K562 (cell line): ENCODE results near the gene NCAM2. TPM values are rescaled to one million over a fixed set of nuclear protein-coding genes. Genes with fewer than 3 reads are reported as not detected.

Source experiments
- ATAC-seq: fragments of 200-7000 bp; cut with Tn5 transposase; 3 replicates; pipeline ENCODE4 v1.9.1; 2020; ENCODE audit warnings: moderate library complexity
- BruUV-seq: library from RNA; stranded (reverse); fragments of 400-500 nt; replicated peaks from 2 replicates; lab custom pipeline; 2021; lab: Mats Ljungman, UMichigan
- CTCF ChIA-PET: fragments of 300-600 bp; formaldehyde crosslinking; extraction: SDS; loops from one replicate; lab custom pipeline; 2021; ENCODE audit warnings: low intra/inter-chr PET ratio; lab: Yijun Ruan, JAX
- POLR2A ChIA-PET: fragments of 300-600, 350-650 bp; sonication (Branson Sonifier 250); formaldehyde crosslinking; extraction: SDS; loops from one replicate; lab custom pipeline; 2021; ENCODE audit warnings: antibody characterized with exemption, inconsistent platforms; lab: Yijun Ruan, JAX
- DNase-seq, 4 experiments: peaks; one replicate each; pipeline versions ENCODE4 v3.0.0 to v3.0.0-alpha.2; 2011 to 2018; ENCODE audit warnings: low spot score in 3 of 4, mixed read lengths in 3 of 4; ENCODE audit errors: extremely low read depth in 1 of 4
- FAIRE-seq: peaks from 2 replicates; lab custom pipeline; 2011; peaks lifted over from hg19 to GRCh38; lab: Jason Lieb, UNC
- H2AFZ ChIP-seq: 2 replicates; pipeline ENCODE4 v1.6.0; 2011; ENCODE audit warnings: low read depth, low read length, control low read depth, inconsistent platforms
- H3K27ac ChIP-seq: fragments of 200-600 bp; 3 replicates; pipeline ENCODE4 v1.8.0; 2011; ENCODE audit warnings: low read depth, mild to moderate bottlenecking, control low read depth, inconsistent platforms, low read length, moderate library complexity, mixed read lengths; ENCODE audit errors: extremely low read depth
- H3K27me3 ChIP-seq, 2 experiments: fragments of 300-600 bp in 1 of 2; 2 replicates in 1 of 2; 3 replicates in 1 of 2; pipeline versions ENCODE4 v1.6.0 to v1.8.0; 2011; ENCODE audit warnings: inconsistent platforms in 2 of 2, low read length in 2 of 2, mild to moderate bottlenecking in 1 of 2, mixed read lengths in 1 of 2, moderate library complexity in 1 of 2; ENCODE audit not compliant: control insufficient read depth in 2 of 2, insufficient read depth in 2 of 2
- H3K36me3 ChIP-seq: fragments of 300-600 bp; 3 replicates; pipeline ENCODE4 v1.8.0; 2011; ENCODE audit warnings: mild to moderate bottlenecking, low read length, inconsistent platforms; ENCODE audit not compliant: control insufficient read depth, insufficient read depth
- H3K4me1 ChIP-seq, 2 experiments: fragments of 200-600 bp in 1 of 2; replicated peaks in 1 of 2; 2 replicates in 1 of 2; 3 replicates in 1 of 2; pipeline versions ENCODE4 v1.5.1 to v1.8.0; 2011; ENCODE audit warnings: inconsistent platforms in 2 of 2, low read length in 2 of 2, mild to moderate bottlenecking in 1 of 2, mixed read lengths in 1 of 2, moderate library complexity in 1 of 2; ENCODE audit not compliant: control insufficient read depth in 2 of 2, insufficient read depth in 2 of 2
- H3K4me2 ChIP-seq: 2 replicates; pipeline ENCODE4 v1.6.1; 2011; ENCODE audit warnings: low read length, control low read depth, inconsistent platforms, mixed read lengths; ENCODE audit not compliant: insufficient read depth
- H3K4me3 ChIP-seq: fragments of 200-600 bp; sonication (generic), shearing (Covaris generic); 2 replicates; pipeline ENCODE4 v1.5.1; 2016; ENCODE audit warnings: control low read depth, inconsistent platforms
- H3K79me2 ChIP-seq: fragments of 200-600 bp; 3 replicates; pipeline ENCODE4 v1.8.0; 2011; ENCODE audit warnings: low read length, inconsistent platforms; ENCODE audit not compliant: control insufficient read depth, insufficient read depth
- H3K9ac ChIP-seq, 2 experiments: 2 replicates each; pipeline versions ENCODE4 v1.6.0 to v1.6.1; 2011; ENCODE audit warnings: low read depth in 2 of 2, low read length in 2 of 2, control low read depth in 1 of 2, inconsistent platforms in 1 of 2, mild to moderate bottlenecking in 1 of 2, mixed read lengths in 1 of 2; ENCODE audit not compliant: insufficient read depth in 1 of 2
- H3K9me1 ChIP-seq: one replicate; pipeline ENCODE4 v1.6.0; 2011; ENCODE audit warnings: inconsistent platforms, mild to moderate bottlenecking, low read length, moderate library complexity; ENCODE audit not compliant: control insufficient read depth, insufficient read depth
- H3K9me3 ChIP-seq: replicated peaks from 2 replicates; pipeline ENCODE4 v1.5.1; 2011; ENCODE audit warnings: low read depth, low read length, inconsistent platforms; ENCODE audit not compliant: control insufficient read depth, insufficient read depth
- H4K20me1 ChIP-seq: replicated peaks from 2 replicates; pipeline ENCODE4 v1.6.1; 2011; ENCODE audit warnings: low read length, inconsistent platforms, mixed read lengths; ENCODE audit not compliant: control insufficient read depth, insufficient read depth
- C11orf30 ChIP-seq: fragments of 450-650 bp; IDR thresholded peaks from 2 replicates; pipeline ENCODE4 v1.6.1; 2016; ENCODE audit warnings: low read depth, mild to moderate bottlenecking
- ELF1 ChIP-seq: fragments of 200-800 bp; sonication (Bioruptor generic); IDR thresholded peaks from 2 replicates; pipeline ENCODE4 v1.6.1; 2016; ENCODE audit warnings: missing genetic modification characterization, missing compliant biosample characterization
- EP400 ChIP-seq: fragments of 450-650 bp; IDR thresholded peaks from 2 replicates; pipeline ENCODE4 v1.6.1; 2017; ENCODE audit warnings: antibody characterized with exemption, mild to moderate bottlenecking, moderate library complexity
- ETV6 ChIP-seq, 3 experiments: fragments of 150-350 bp in 1 of 3; sonication (generic) in 1 of 3; formaldehyde crosslinking in 1 of 3; IDR thresholded peaks; 2 replicates each; pipeline versions ENCODE4 v1.6.1 to v1.8.0; 2014 to 2022; ENCODE audit warnings: borderline replicate concordance in 2 of 3, low read depth in 2 of 3, antibody characterized with exemption in 1 of 3, low read length in 1 of 3, mild to moderate bottlenecking in 1 of 3, missing genetic modification reagents in 1 of 3
- FOSL1 ChIP-seq: fragments of 200-800 bp; sonication (Bioruptor generic); conservative IDR thresholded peaks from 2 replicates; pipeline ENCODE4 v1.6.1; 2016; ENCODE audit warnings: missing genetic modification characterization, missing compliant biosample characterization
- HCFC1 ChIP-seq: IDR thresholded peaks from 2 replicates; pipeline ENCODE4 v1.6.1; 2012; ENCODE audit warnings: low read depth, low read length, improper control_type of control experiment
- KDM4B ChIP-seq, 2 experiments: fragments of 450-650 bp in 1 of 2; sonication (generic) in 1 of 2; IDR thresholded peaks; 2 replicates each; pipeline ENCODE4 v1.6.1; 2016 to 2017; ENCODE audit warnings: borderline replicate concordance in 2 of 2, antibody characterized with exemption in 1 of 2, low read depth in 1 of 2, mild to moderate bottlenecking in 1 of 2
- MLX ChIP-seq, 2 experiments: fragments of 450-650 bp in 1 of 2; sonication (generic) in 1 of 2; formaldehyde crosslinking; conservative IDR thresholded peaks; 2 replicates each; pipeline versions ENCODE4 v1.4.0 to v1.8.1; 2020 to 2022; ENCODE audit warnings: mild to moderate bottlenecking in 1 of 2, missing genetic modification reagents in 1 of 2
- MXI1 ChIP-seq: IDR thresholded peaks from 2 replicates; pipeline ENCODE4 v1.6.1; 2011; ENCODE audit warnings: low read depth, mild to moderate bottlenecking, improper control_type of control experiment, low read length
- NR2F6 ChIP-seq: fragments of 450-650 bp; formaldehyde crosslinking; IDR thresholded peaks from 2 replicates; pipeline ENCODE4 v1.4.0; 2020; ENCODE audit warnings: mild to moderate bottlenecking
- POLR2G ChIP-seq: fragments of 200-400 bp; formaldehyde crosslinking; IDR thresholded peaks from 2 replicates; pipeline ENCODE4 v1.6.1; 2017; ENCODE audit warnings: low read depth, mild to moderate bottlenecking, antibody characterized with exemption, low read length, moderate library complexity
- SIN3A ChIP-seq, 2 experiments: fragments of 150-350 bp in 1 of 2; IDR thresholded peaks; 2 replicates each; pipeline ENCODE4 v1.6.1; 2011 to 2016; ENCODE audit warnings: borderline replicate concordance in 2 of 2, low read depth in 2 of 2, low read length in 2 of 2, mild to moderate bottlenecking in 2 of 2, moderate library complexity in 2 of 2; ENCODE audit not compliant: control insufficient read depth in 1 of 2
- SOX6 ChIP-seq: fragments of 450-650 bp; IDR thresholded peaks from 2 replicates; pipeline ENCODE4 v1.6.1; 2014; ENCODE audit warnings: mild to moderate bottlenecking
- WGBS: fragments of 100-300 bp; shearing (Covaris generic); methylation state at CpG from one replicate; pipeline ENCODE4 v1.1.6; 2016; ENCODE audit warnings: low coverage, mixed read lengths; ENCODE audit not compliant: insufficient coverage; ENCODE audit errors: missing lambda C conversion rate; 5-methylcytosine and 5-hydroxymethylcytosine counted together
- in situ Hi-C: fragments of 300-500 bp; cut with MboI; formaldehyde crosslinking; loops from 4 replicates; pipeline ENCODE4 v1.15.0; 2018; ENCODE audit warnings: inconsistent platforms, mixed read lengths
- intact Hi-C: fragments of 100-400 bp; cut with micrococcal nuclease; formaldehyde crosslinking; loops from 2 replicates; pipeline ENCODE4 v1.14.2; 2022
- polyA plus RNA-seq, 8 experiments: library from polyadenylated mRNA; depleted of rRNA in 4 of 8; stranded (reverse) in 5 of 8; unstranded in 3 of 8; fragments of >200 nt; fragmentation: Nextera tagmentation in 2 of 8; fragmentation: Illumina TruSeq in 1 of 8; extraction: Ambion mirVana in 2 of 8; extraction: Trizol in 1 of 8; gene quantifications; 2 replicates each; pipeline versions ENCODE4 v1.2.1 to v1.2.3, GENCODE V29; 2011 to 2014; ENCODE audit warnings: inconsistent platforms in 1 of 8, missing spikeins in 1 of 8
- total RNA-seq, 7 experiments: library from RNA; depleted of rRNA in 6 of 7; stranded (reverse); fragments of >200 nt in 6 of 7; fragmentation: Illumina TruSeq in 2 of 7; extraction: Trizol in 2 of 7; gene quantifications; 2 replicates each; pipeline versions ENCODE4 v1.2.1 to v1.2.3, GENCODE V29; 2011 to 2021; ENCODE audit warnings: low replicate concordance in 1 of 7
- TF ChIP-seq, protein P1 (sequence below), 2 experiments: fragments of 450-650 bp; conservative IDR thresholded peaks; 2 replicates each; pipeline ENCODE4 v1.6.1; 2017; ENCODE audit warnings: mild to moderate bottlenecking in 2 of 2, moderate library complexity in 2 of 2
- TF ChIP-seq, protein P2 (sequence below), 2 experiments: fragments of 200-800 bp in 1 of 2; sonication (Bioruptor generic) in 1 of 2; sonication (generic) in 1 of 2; formaldehyde crosslinking in 1 of 2; IDR thresholded peaks in 1 of 2; conservative IDR thresholded peaks in 1 of 2; 2 replicates each; pipeline versions ENCODE4 v1.5.0 to v1.6.1; 2016 to 2020; ENCODE audit warnings: missing compliant biosample characterization in 1 of 2, missing genetic modification characterization in 1 of 2, missing genetic modification reagents in 1 of 2

The NCAM2 gene
- total and polyA plus RNA-seq, 9 of the 15 experiments (the other 6 are each of a cell fraction or from before 2014, with no cell fraction given) = 14.0 to 58.2 (median 27.8) TPM

- H3K9me3 ChIP-seq = peaks cover 6% of the 10 kb centered on the region; the same call in 1 of the 2 replicates
- peaks cover 98% of the 10 kb centered on the region for H3K79me2 ChIP-seq
- peak overlapping the region; percentile 87 for H3K27ac ChIP-seq
- ChIA-PET POLR2A (interaction anchor here (0.6 to 1.5 kb wide), 3 partner anchors 10 to 1955 kb away, joined by 3 to 4 read pairs (median 3); no protein-coding TSS in a partner anchor), CTCF (no interaction called here)
- peak overlapping the region; percentile 84 to 90 for H3K9ac ChIP-seq
- FAIRE-seq = peak; percentile 99
- peak; percentile 27 to 96 (median 45) for DNase-seq
- WGBS = under 1% methylated on average over 23 of the region's 25 CpGs
- no peaks in the 10 kb centered on the region for H3K9me1 ChIP-seq
- no peaks in the 10 kb centered on the region for H4K20me1 ChIP-seq
- H3K27me3 ChIP-seq = no peaks in the 10 kb centered on the region
- ATAC-seq = peak; percentile 89
- intact Hi-C loops = loop anchor here (2.0 kb wide), 1 partner anchor 54 kb away; no protein-coding TSS in a partner anchor
- H3K4me3 ChIP-seq = peak overlapping the region; percentile 64
- H2AFZ ChIP-seq = peak overlapping the region; percentile 67
- H3K4me1 ChIP-seq = no peaks in the 10 kb centered on the region; a peak in 1 of 5 replicates
- peak overlapping the region; percentile 78 for H3K4me2 ChIP-seq
- no TSS peak for BruUV-seq
- H3K36me3 ChIP-seq = peaks cover 14% of the 10 kb centered on the region
- in situ Hi-C loops = no loop called here
- 0 out of 4 replicates have a peak, but pooled peaks of 1 of the 2 experiments have one; percentile 44 for TF ChIP-seq SIN3A (IDR thresholded peaks at IDR 0.05; ENCODE audit: borderline replicate concordance in 2 of 2, control insufficient read depth in 1 of 2, low read depth in 2 of 2, low read length in 2 of 2)
- no peak for TF ChIP-seq MLX (CRISPR knock-in tag; conservative IDR thresholded peaks at IDR 0.05)
- TF ChIP-seq FOSL1 (tag) = peak; percentile 25; the same call in 1 of the 2 replicates
- TF ChIP-seq, protein P1, sequence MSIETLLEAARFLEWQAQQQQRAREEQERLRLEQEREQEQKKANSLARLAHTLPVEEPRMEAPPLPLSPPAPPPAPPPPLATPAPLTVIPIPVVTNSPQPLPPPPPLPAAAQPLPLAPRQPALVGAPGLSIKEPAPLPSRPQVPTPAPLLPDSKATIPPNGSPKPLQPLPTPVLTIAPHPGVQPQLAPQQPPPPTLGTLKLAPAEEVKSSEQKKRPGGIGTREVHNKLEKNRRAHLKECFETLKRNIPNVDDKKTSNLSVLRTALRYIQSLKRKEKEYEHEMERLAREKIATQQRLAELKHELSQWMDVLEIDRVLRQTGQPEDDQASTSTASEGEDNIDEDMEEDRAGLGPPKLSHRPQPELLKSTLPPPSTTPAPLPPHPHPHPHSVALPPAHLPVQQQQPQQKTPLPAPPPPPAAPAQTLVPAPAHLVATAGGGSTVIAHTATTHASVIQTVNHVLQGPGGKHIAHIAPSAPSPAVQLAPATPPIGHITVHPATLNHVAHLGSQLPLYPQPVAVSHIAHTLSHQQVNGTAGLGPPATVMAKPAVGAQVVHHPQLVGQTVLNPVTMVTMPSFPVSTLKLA (conservative IDR thresholded peaks at IDR 0.05) = peak; percentile 81 to 87
- TF ChIP-seq EP400 = peak; percentile 89
- 0 out of 4 replicates have a peak, but pooled peaks of 1 of the 2 experiments have one; percentile 40 for TF ChIP-seq ETV6 (IDR thresholded peaks at IDR 0.05; ENCODE audit: borderline replicate concordance in 1 of 2, low read depth in 2 of 2, low read length in 1 of 2)
- TF ChIP-seq ETV6 (CRISPR knock-in tag; IDR thresholded peaks at IDR 0.05; ENCODE audit: borderline replicate concordance) = no peak
- peak; percentile 82 for TF ChIP-seq HCFC1
- peak; percentile 78 for TF ChIP-seq POLR2G
- TF ChIP-seq KDM4B (IDR thresholded peaks at IDR 0.05; ENCODE audit: borderline replicate concordance in 2 of 2, low read depth in 1 of 2) = peak in 1 of 2 experiments; percentile 94; a peak in 1 of 4 replicates
- peak; percentile 99 for TF ChIP-seq ELF1
- TF ChIP-seq MXI1 = peak; percentile 70; the same call in 1 of the 2 replicates
- TF ChIP-seq SOX6 = peak; percentile 56; the same call in 1 of the 2 replicates
- TF ChIP-seq C11orf30 = peak; percentile 64
- TF ChIP-seq NR2F6 (CRISPR knock-in tag) = no peak
- TF ChIP-seq, protein P2, sequence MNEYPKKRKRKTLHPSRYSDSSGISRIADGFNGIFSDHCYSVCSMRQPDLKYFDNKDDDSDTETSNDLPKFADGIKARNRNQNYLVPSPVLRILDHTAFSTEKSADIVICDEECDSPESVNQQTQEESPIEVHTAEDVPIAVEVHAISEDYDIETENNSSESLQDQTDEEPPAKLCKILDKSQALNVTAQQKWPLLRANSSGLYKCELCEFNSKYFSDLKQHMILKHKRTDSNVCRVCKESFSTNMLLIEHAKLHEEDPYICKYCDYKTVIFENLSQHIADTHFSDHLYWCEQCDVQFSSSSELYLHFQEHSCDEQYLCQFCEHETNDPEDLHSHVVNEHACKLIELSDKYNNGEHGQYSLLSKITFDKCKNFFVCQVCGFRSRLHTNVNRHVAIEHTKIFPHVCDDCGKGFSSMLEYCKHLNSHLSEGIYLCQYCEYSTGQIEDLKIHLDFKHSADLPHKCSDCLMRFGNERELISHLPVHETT (CRISPR knock-in tag; conservative IDR thresholded peaks at IDR 0.05 in 1 of 2, IDR thresholded peaks at IDR 0.05 in 1 of 2) = peak in 1 of 2 experiments; percentile 80; a peak in 2 of 4 replicates
Observed at GRCh38 chr21:21146587-21147373, 148.6 kb downstream of the NCAM2 start.
